AG10803 (cell line): ENCODE results near the gene DCAF16.

Experiments used
- DNase-seq: peaks from one replicate; pipeline ENCODE4 v3.0.0; 2010; ENCODE audit warnings: low read depth
- H3K4me3 ChIP-seq: 2 replicates; pipeline ENCODE4 v1.5.1; 2011; ENCODE audit warnings: mild to moderate bottlenecking, low read length, control low read depth
- CTCF ChIP-seq: conservative IDR thresholded peaks from 2 replicates; pipeline ENCODE4 v1.5.1; 2011; ENCODE audit warnings: mild to moderate bottlenecking, low read length, control low read depth, inconsistent platforms

DCAF16 gene

DNA sequence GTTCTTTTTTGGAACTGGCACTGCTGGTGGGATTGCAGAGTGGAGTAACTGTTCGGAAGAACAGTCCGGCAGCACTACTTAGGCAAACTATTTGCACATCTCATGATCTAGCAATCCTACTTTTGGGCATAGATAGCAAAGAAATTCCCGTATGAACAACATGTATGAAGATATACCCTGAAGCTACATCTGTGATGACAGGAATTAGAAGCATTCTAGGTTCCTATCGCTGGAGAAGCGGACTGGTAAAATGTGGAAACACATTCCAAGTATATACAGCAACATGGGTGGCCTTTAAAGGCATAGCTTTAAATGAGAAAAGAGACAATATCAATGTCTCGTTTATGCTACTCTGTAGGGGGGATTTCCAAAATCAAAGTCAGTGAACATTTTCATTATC lies 3.1 kb downstream of the DCAF16 start:
- DNase-seq = peak; percentile 29
- H3K4me3 ChIP-seq = peak overlapping the region; percentile 52
- TF ChIP-seq CTCF = no peak

DNA sequence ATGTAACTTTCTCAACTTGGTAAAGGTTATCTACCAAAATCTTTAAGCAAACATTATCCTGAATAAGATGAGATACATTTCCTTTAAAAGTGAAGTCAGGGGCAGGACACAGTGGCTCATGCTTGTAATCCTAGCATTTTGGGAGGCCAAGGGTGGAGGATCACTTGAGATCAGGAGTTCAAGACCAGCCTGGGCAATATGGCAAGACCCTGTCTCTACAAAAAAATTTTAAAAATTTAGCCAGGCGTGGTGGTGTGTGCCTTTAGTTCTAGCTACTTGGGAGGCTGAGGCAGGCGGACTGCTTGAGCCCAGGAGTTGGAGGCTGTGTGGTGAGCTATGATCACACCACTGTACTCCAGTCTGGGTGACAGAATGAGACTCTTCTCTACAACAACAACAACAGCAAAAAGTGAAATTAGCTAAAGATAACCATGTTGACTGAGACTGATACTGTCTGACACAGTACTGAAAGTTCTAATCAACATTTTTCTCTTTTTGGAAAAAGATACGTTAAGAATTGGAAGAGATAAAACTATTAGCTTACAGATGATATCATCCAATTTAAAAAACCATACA lies 4.9 kb downstream of the DCAF16 start:
- no peak for TF ChIP-seq CTCF
- no peak overlapping the region for H3K4me3 ChIP-seq
- DNase-seq = no peak

- H3K4me3 ChIP-seq = no peak overlapping the region
- DNase-seq = no peak
- TF ChIP-seq CTCF = no peak
These were observed 12.7 kb downstream of the DCAF16 start for GRCh38 chr4:17797808-17798207.

GRCh38 chr4:17794730-17795129 lies 15.8 kb downstream of the DCAF16 start:
- H3K4me3 ChIP-seq = no peak overlapping the region
- no peak for TF ChIP-seq CTCF
- DNase-seq = no peak

DNA sequence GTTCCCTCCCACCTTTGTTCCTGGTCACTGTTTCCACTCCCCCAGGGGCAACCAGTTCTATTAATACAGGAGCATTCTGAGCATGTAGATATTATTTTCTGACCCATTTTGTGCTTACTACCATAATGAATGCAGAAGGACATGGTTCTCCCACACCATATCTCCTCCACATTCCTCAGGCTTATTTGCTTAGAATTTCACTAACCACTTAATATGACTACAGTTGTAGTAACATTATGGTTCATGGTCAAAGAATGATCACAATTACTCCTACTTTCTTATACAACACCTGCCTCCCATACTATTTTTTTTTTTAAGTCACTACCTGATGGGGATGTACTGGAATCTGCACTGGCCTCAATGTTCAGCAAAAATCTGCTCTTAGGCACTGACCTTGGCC lies 21.6 kb downstream of the DCAF16 start:
- DNase-seq = no peak
- no peak overlapping the region for H3K4me3 ChIP-seq
- no peak for TF ChIP-seq CTCF

GRCh38 chr4:17787315-17787714 lies 23.2 kb downstream of the DCAF16 start:
- no peak for TF ChIP-seq CTCF
- H3K4me3 ChIP-seq = no peak overlapping the region
- DNase-seq = no peak

DNA sequence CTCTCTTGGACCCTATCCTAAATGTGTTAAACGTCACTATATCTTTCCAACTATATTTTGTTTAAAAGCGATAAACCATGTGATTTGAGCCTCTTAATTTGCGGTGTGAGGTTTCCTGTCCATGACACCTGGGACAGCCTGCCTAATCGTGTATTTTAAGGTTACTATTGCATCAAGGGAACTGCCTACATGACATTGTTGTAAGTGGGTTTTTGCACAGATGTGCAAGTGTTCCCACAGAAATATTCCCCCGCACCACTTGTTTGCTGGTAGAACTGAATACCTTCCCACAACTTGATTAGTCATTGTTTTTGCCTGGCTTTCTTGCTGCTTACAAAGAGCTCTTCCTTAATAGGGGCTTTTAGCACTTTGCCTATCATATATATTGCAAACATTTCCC lies 24.0 kb downstream of the DCAF16 start:
- DNase-seq = no peak
- no peak overlapping the region for H3K4me3 ChIP-seq
- TF ChIP-seq CTCF = no peak
